IPS-20b (cell line): ENCODE measurements around the gene TSR3.

Experiments used
- H3K27ac ChIP-seq: one replicate; pipeline ENCODE4 v1.5.1; 2013; ENCODE audit warnings: low read length
- H3K27me3 ChIP-seq: 2 replicates; pipeline ENCODE4 v1.6.1; 2013; ENCODE audit warnings: mild to moderate bottlenecking, low read length, inconsistent platforms; ENCODE audit not compliant: insufficient read depth
- H3K36me3 ChIP-seq: 2 replicates; pipeline ENCODE4 v1.6.1; 2013; ENCODE audit warnings: low read depth, mild to moderate bottlenecking, inconsistent platforms, low read length, moderate library complexity; ENCODE audit not compliant: insufficient read depth
- H3K4me1 ChIP-seq: 2 replicates; pipeline ENCODE4 v1.6.1; 2013; ENCODE audit warnings: mild to moderate bottlenecking, control low read depth, inconsistent platforms, low read length, moderate library complexity; ENCODE audit not compliant: insufficient read depth
- H3K4me3 ChIP-seq: 2 replicates; pipeline ENCODE4 v1.5.1; 2013; ENCODE audit warnings: mild to moderate bottlenecking, low read length, inconsistent platforms
- H3K9ac ChIP-seq: 2 replicates; pipeline ENCODE4 v1.6.1; 2013; ENCODE audit warnings: low read depth, mild to moderate bottlenecking, inconsistent platforms, low read length, moderate library complexity
- H3K9me3 ChIP-seq: 2 replicates; pipeline ENCODE4 v1.6.1; 2013; ENCODE audit warnings: mild to moderate bottlenecking, low read depth, low read length, inconsistent platforms; ENCODE audit not compliant: insufficient read depth

Gene TSR3

GRCh38 chr16:1362807-1363206 lies 11.1 kb upstream of the TSR3 start:
- Histone ChIP-seq H3K27ac (no peak overlapping the region), H3K4me1 (no peaks in the 10 kb centered on the region), H3K36me3 (peaks cover 50% of the 10 kb centered on the region), H3K9ac (no peak overlapping the region), H3K4me3 (no peak overlapping the region), H3K27me3 (no peaks in the 10 kb centered on the region), H3K9me3 (no peaks in the 10 kb centered on the region)

DNA sequence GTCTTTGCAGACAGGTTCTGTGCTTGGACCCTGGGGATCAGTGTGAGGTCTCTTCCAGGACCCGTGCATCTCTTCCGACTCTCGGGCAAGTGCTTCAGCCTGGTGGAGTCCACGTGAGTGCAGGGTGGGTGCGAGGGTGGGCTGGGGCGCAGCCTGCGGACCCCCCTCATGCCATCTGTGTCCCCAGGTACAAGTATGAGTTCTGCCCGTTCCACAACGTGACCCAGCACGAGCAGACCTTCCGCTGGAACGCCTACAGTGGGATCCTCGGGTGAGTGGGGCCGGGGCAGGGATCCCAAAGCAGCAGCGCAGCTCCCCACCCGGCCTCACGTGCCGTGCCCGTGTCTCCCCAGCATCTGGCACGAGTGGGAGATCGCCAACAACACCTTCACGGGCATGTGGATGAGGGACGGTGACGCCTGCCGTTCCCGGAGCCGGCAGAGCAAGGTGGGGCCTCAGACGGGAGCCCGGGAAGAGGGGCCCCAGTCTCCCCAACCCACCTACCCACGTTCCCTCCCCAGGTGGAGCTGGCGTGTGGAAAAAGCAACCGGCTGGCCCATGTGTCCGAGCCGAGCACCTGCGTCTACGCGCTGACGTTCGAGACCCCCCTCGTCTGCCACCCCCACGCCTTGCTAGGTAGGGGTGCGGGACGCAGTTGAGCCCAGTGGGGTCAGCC lies 10.1 kb upstream of the TSR3 start:
- Histone ChIP-seq H3K9ac (no peak overlapping the region), H3K4me3 (no peak overlapping the region), H3K9me3 (no peaks in the 10 kb centered on the region), H3K4me1 (no peaks in the 10 kb centered on the region), H3K27ac (no peak overlapping the region), H3K36me3 (peaks cover 50% of the 10 kb centered on the region), H3K27me3 (no peaks in the 10 kb centered on the region)

- H3K9me3 ChIP-seq = no peaks in the 10 kb centered on the region
- no peak overlapping the region for H3K4me3 ChIP-seq
- H3K27ac ChIP-seq = no peak overlapping the region
- no peaks in the 10 kb centered on the region for H3K4me1 ChIP-seq
- H3K27me3 ChIP-seq = no peaks in the 10 kb centered on the region
- peaks cover 17% of the 10 kb centered on the region for H3K36me3 ChIP-seq
- H3K9ac ChIP-seq = no peak overlapping the region
Observed at GRCh38 chr16:1357906-1358566, 6.4 kb upstream of the TSR3 start.

DNA sequence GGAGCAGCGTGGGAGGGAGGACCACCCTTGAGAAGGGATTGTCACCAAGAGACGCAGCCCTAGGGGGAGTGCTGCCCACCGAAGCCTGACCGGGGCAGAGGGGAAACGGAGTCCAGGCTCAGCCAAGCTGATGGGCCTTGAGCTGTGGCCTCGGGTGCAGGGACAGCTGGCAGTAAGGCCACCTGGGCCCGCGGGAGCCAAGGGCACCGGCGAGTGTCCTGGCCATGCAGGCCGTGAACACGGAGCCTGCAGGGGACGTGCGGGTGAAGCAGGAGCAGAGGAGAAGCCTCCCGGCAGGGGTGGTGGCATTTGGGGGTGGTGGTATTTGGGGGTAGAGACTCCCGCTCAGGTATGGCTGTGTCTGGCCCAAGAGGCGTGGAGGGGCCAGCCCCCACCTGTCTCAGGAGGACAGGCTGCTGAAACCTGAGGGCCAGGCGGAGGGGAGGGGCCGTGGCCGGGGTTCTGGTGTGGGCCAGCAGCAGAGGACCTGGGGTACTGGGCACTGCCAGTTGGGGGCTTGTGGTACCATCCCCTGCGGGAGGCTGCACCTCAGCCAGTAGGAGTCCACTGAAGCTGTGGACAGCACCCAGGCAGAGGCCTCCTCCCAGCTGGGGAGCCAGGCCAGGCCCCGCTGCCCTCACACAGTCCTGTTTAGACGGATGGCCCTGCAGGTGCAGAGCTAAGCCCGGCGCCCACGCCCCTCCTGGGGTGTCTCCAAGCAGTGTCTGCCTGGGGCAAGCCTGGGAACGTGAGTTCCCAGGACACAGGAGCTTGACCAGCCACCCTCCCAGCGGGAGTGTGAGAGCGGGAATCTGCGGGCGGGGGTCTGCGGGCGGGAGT lies 4.6 kb upstream of the TSR3 start:
- H3K4me3 ChIP-seq = no peak overlapping the region
- no peaks in the 10 kb centered on the region for H3K27me3 ChIP-seq
- peaks cover 4% of the 10 kb centered on the region; the same call in 1 of the 2 replicates for H3K4me1 ChIP-seq
- H3K27ac ChIP-seq = no peak overlapping the region
- no peak overlapping the region for H3K9ac ChIP-seq
- no peaks in the 10 kb centered on the region for H3K9me3 ChIP-seq
- H3K36me3 ChIP-seq = peaks cover 6% of the 10 kb centered on the region; the same call in 1 of the 2 replicates

DNA sequence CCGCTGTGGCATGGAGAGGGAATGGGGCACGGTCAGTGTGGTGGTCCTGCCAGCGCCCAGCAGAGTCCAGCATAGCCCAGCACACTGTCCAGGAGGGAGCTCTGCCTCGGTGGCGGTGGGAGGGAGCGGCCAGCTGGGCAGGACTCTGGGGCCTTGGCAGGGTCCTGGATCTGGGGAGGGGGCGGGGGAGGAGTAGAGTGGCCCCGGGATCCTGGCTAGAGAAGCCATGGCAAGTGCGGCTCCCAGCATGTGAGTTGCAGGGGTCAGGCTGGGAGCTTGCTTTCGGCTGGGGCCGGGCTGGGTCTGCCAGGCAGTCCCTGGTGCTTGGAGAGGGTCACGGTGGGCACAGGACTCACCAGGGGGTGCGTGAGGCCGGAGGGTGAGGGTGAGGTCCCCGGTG lies 3.9 kb upstream of the TSR3 start:
- H3K9me3 ChIP-seq = no peaks in the 10 kb centered on the region
- H3K4me1 ChIP-seq = peaks cover 4% of the 10 kb centered on the region
- peaks cover under 1% of the 10 kb centered on the region; the same call in 1 of the 2 replicates for H3K36me3 ChIP-seq
- no peak overlapping the region for H3K27ac ChIP-seq
- H3K27me3 ChIP-seq = no peaks in the 10 kb centered on the region
- no peak overlapping the region for H3K9ac ChIP-seq
- no peak overlapping the region for H3K4me3 ChIP-seq

GRCh38 chr16:1354815-1355540 lies 3.3 kb upstream of the TSR3 start:
- H3K4me1 ChIP-seq = peaks cover 4% of the 10 kb centered on the region
- no peaks in the 10 kb centered on the region for H3K9me3 ChIP-seq
- no peaks in the 10 kb centered on the region for H3K27me3 ChIP-seq
- no peak overlapping the region for H3K27ac ChIP-seq
- H3K4me3 ChIP-seq = no peak overlapping the region
- H3K9ac ChIP-seq = no peak overlapping the region
- H3K36me3 ChIP-seq = 0 out of 2 replicates have a peak, but pooled peaks cover 1% of the 10 kb centered on the region

GRCh38 chr16:1351215-1351581 lies 480 bp downstream of the TSR3 start:
- Histone ChIP-seq H3K4me3 (peak overlapping the region; percentile 79), H3K27ac (no peak overlapping the region), H3K9me3 (no peaks in the 10 kb centered on the region), H3K27me3 (no peaks in the 10 kb centered on the region), H3K9ac (peak overlapping the region; percentile 79; the same call in 1 of the 2 replicates), H3K36me3 (peaks cover 18% of the 10 kb centered on the region; the same call in 1 of the 2 replicates), H3K4me1 (peaks cover 4% of the 10 kb centered on the region)

GRCh38 chr16:1350691-1351090 lies 987 bp downstream of the TSR3 start:
- H3K27ac ChIP-seq = no peak overlapping the region
- peaks cover 18% of the 10 kb centered on the region; the same call in 1 of the 2 replicates for H3K36me3 ChIP-seq
- peaks cover 4% of the 10 kb centered on the region for H3K4me1 ChIP-seq
- H3K27me3 ChIP-seq = no peaks in the 10 kb centered on the region
- H3K9ac ChIP-seq = peak overlapping the region; percentile 79
- no peaks in the 10 kb centered on the region for H3K9me3 ChIP-seq
- peak overlapping the region; percentile 79 for H3K4me3 ChIP-seq

DNA sequence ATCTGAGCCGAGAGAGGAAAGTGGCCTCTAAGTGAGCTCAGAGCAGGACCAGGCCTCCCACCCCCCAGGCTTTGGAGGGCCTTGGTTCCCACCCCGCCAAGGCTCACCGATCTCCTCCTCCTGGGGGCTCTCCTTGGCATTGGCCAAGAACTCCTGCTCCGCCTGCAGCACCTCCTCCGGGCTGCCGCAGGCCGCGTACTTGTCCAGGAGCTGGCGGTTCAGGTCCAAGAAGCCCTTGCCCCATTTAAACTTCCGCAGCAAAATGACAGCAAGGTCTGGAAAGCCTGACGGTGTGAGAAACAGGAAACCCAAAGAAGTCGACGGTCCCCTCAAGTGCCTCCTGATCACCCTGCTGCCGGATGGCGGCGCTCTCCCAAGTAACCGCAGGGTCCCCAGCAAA lies 1.7 kb downstream of the TSR3 start:
- Histone ChIP-seq H3K9me3 (no peaks in the 10 kb centered on the region), H3K4me1 (peaks cover 4% of the 10 kb centered on the region), H3K27ac (no peak overlapping the region), H3K27me3 (no peaks in the 10 kb centered on the region), H3K4me3 (no peak overlapping the region), H3K36me3 (peaks cover 18% of the 10 kb centered on the region; the same call in 1 of the 2 replicates), H3K9ac (no peak overlapping the region)

GRCh38 chr16:1349351-1349750 lies 2.3 kb downstream of the TSR3 start:
- Histone ChIP-seq H3K36me3 (peaks cover 18% of the 10 kb centered on the region; the same call in 1 of the 2 replicates), H3K9me3 (no peaks in the 10 kb centered on the region), H3K4me3 (no peak overlapping the region), H3K27me3 (peaks cover 4% of the 10 kb centered on the region; the same call in 1 of the 2 replicates), H3K4me1 (peaks cover 4% of the 10 kb centered on the region), H3K27ac (no peak overlapping the region), H3K9ac (no peak overlapping the region)

GRCh38 chr16:1348926-1349325 lies 2.8 kb downstream of the TSR3 start:
- Histone ChIP-seq H3K4me1 (peaks cover 4% of the 10 kb centered on the region), H3K9ac (no peak overlapping the region), H3K27ac (no peak overlapping the region), H3K4me3 (no peak overlapping the region), H3K9me3 (no peaks in the 10 kb centered on the region), H3K36me3 (peaks cover 18% of the 10 kb centered on the region; the same call in 1 of the 2 replicates), H3K27me3 (peaks cover 9% of the 10 kb centered on the region; the same call in 1 of the 2 replicates)
